Airway epithelial cell (primary cell): Measurements from ENCODE around the gene PEX1. TPM values are rescaled to one million over a fixed set of nuclear protein-coding genes. Genes with fewer than 3 reads are reported as not detected.

Experiments used
- total RNA-seq: library from RNA; depleted of rRNA; stranded (reverse); fragments of >200 nt; gene quantifications from 2 replicates; pipeline ENCODE4 v1.2.3, GENCODE V29; 2015

The PEX1 gene
- total RNA-seq: 16.0 and 24.1 TPM in 2 replicates

GRCh38 chr7:92528188-92528957 lies at the start of gene PEX1, which contains the start of gene RBM48:
PEX1 (minus strand) TSS chr7:92528520; CDS start chr7:92528435, 85 bp downstream.
RBM48 (plus strand) TSS chr7:92528795; CDS start chr7:92528814, 19 bp downstream.

DNA sequence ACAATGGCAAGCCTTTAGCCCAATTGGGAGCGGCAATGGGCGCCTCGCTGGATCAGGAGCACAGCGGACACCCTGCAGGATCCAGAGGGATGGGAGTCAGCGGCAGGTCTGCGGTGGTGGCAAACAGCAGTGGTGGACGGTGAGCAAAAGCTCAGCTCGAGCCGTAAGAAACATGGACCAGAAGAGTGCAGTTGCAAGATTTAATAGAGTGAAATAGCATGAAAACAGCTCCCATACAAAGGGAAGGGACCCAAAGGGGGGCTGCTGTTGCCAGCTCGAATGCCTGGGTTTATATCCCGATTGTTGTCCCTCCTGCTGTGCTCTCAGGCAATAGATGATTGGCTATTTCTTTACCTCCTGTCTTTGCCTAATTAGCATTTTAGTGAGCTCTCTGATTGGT lies 50.6 kb downstream of the PEX1 start, which contains the start of gene ERVW-1:
TSS of gene ERVW-1 (minus strand) at position 266 of the 400 bp plus-strand sequence. CDS start 7,565 bp downstream, outside the sequence.

GRCh38 chr7:92447345-92448204 lies 80.7 kb downstream of the PEX1 start, which contains the start of gene GATAD1:
GATAD1 (plus strand) TSS chr7:92447482; CDS start chr7:92447730, 248 bp downstream.

Other genes with a start within 250 kb of the PEX1 start
- 9.0 and 13.1 TPM in 2 replicates for gene GATAD1, start 81.0 kb downstream of the PEX1 start, total RNA-seq
- not detected in 2 replicates for gene ERVW-1, start 50.6 kb downstream of the PEX1 start, total RNA-seq
- 3.8 and 5.3 TPM in 2 replicates for gene RBM48, start 275 bp upstream of the PEX1 start, total RNA-seq
- gene FAM133B, start 61.9 kb upstream of the PEX1 start, total RNA-seq: 5.2 and 13.2 TPM in 2 replicates